Stimulated activated naive CD8-positive, alpha-beta T cell treated with anti-CD3 and anti-CD28 coated beads, Interleukin-15, Interleukin-2, amounts not matched to agents 100 ng/mL and 50 ng/mL, for 24 hours (primary cell): ENCODE measurements around the gene SLC16A10.
"Not testable (repeated sequence)": the region's sequence is repeated elsewhere in the genome, so short reads cannot be mapped to it uniquely, and the experiment has no call there.

ENCODE experiments used
- H3K27ac Mint-ChIP-seq: one replicate; pipeline ENCODE4 v1.8.0; 2021; ENCODE audit warnings: mild to moderate bottlenecking, mixed read lengths
- H3K27me3 Mint-ChIP-seq: one replicate; pipeline ENCODE4 v1.8.0; 2021; ENCODE audit warnings: mixed read lengths
- H3K36me3 Mint-ChIP-seq: one replicate; pipeline ENCODE4 v1.8.0; 2021; ENCODE audit warnings: low read depth, mixed read lengths
- H3K4me1 Mint-ChIP-seq: one replicate; pipeline ENCODE4 v1.8.0; 2021; ENCODE audit warnings: low read depth, mixed read lengths
- H3K4me3 Mint-ChIP-seq: one replicate; pipeline ENCODE4 v1.8.0; 2021; ENCODE audit warnings: mild to moderate bottlenecking, mixed read lengths
- H3K9me3 Mint-ChIP-seq: one replicate; pipeline ENCODE4 v1.8.0; 2021; ENCODE audit warnings: mixed read lengths

The SLC16A10 gene

GRCh38 chr6:111222341-111222740 lies 135.0 kb downstream of the SLC16A10 start:
- peaks cover 11% of the 10 kb centered on the region for H3K4me1 Mint-ChIP-seq
- H3K27ac Mint-ChIP-seq, result peak overlapping the region; percentile 21
- H3K4me3 Mint-ChIP-seq, result no peak overlapping the region
- H3K27me3 Mint-ChIP-seq, result no peaks in the 10 kb centered on the region
- no peaks in the 10 kb centered on the region for H3K9me3 Mint-ChIP-seq
- no peaks in the 10 kb centered on the region for H3K36me3 Mint-ChIP-seq

- H3K27me3 Mint-ChIP-seq, result no peaks in the 10 kb centered on the region
- no peak overlapping the region for H3K27ac Mint-ChIP-seq
- no peaks in the 10 kb centered on the region for H3K4me1 Mint-ChIP-seq
- no peaks in the 10 kb centered on the region for H3K36me3 Mint-ChIP-seq
- no peaks in the 10 kb centered on the region for H3K9me3 Mint-ChIP-seq
- no peak overlapping the region for H3K4me3 Mint-ChIP-seq
Measured at GRCh38 chr6:111228094-111228493, 140.8 kb downstream of the SLC16A10 start.

GRCh38 chr6:111230351-111231089 lies 143.2 kb downstream of the SLC16A10 start:
- Mint-ChIP-seq H3K9me3 (no peaks in the 10 kb centered on the region), H3K27me3 (no peaks in the 10 kb centered on the region), H3K36me3 (no peaks in the 10 kb centered on the region), H3K4me3 (no peak overlapping the region), H3K4me1 (no peaks in the 10 kb centered on the region), H3K27ac (no peak overlapping the region)

GRCh38 chr6:111231090-111231459 lies 143.8 kb downstream of the SLC16A10 start:
- no peaks in the 10 kb centered on the region for H3K9me3 Mint-ChIP-seq

GRCh38 chr6:111237852-111238251 lies 150.5 kb downstream of the SLC16A10 start:
- no peak overlapping the region for H3K4me3 Mint-ChIP-seq
- no peaks in the 10 kb centered on the region for H3K36me3 Mint-ChIP-seq
- no peaks in the 10 kb centered on the region for H3K4me1 Mint-ChIP-seq
- H3K27ac Mint-ChIP-seq, result no peak overlapping the region
- no peaks in the 10 kb centered on the region for H3K27me3 Mint-ChIP-seq
- no peaks in the 10 kb centered on the region for H3K9me3 Mint-ChIP-seq

More at GRCh38 chr6:111231090-111231459, 143.8 kb downstream of the SLC16A10 start:
- Mint-ChIP-seq H3K4me1 (no peaks in the 10 kb centered on the region), H3K27ac (no peak overlapping the region), H3K27me3 (no peaks in the 10 kb centered on the region), H3K4me3 (no peak overlapping the region), H3K36me3 (no peaks in the 10 kb centered on the region)

- no peaks in the 10 kb centered on the region for H3K4me1 Mint-ChIP-seq
- no peaks in the 10 kb centered on the region for H3K36me3 Mint-ChIP-seq
- no peak overlapping the region for H3K4me3 Mint-ChIP-seq
- H3K9me3 Mint-ChIP-seq, result no peaks in the 10 kb centered on the region
- H3K27ac Mint-ChIP-seq, result no peak overlapping the region
- no peaks in the 10 kb centered on the region for H3K27me3 Mint-ChIP-seq
Measured at GRCh38 chr6:111238464-111239119, 151.3 kb downstream of the SLC16A10 start.

- no peaks in the 10 kb centered on the region for H3K27me3 Mint-ChIP-seq
- H3K27ac Mint-ChIP-seq, result no peak overlapping the region
Measured at GRCh38 chr6:111239461-111239860, 152.2 kb downstream of the SLC16A10 start.

GRCh38 chr6:111242452-111242851 lies 155.1 kb downstream of the SLC16A10 start:
- Mint-ChIP-seq H3K27ac (no peak overlapping the region), H3K36me3 (no peaks in the 10 kb centered on the region), H3K4me1 (no peaks in the 10 kb centered on the region), H3K9me3 (no peaks in the 10 kb centered on the region), H3K27me3 (no peaks in the 10 kb centered on the region), H3K4me3 (no peak overlapping the region)

More at GRCh38 chr6:111239461-111239860, 152.2 kb downstream of the SLC16A10 start:
- Mint-ChIP-seq H3K36me3 (no peaks in the 10 kb centered on the region), H3K4me3 (no peak overlapping the region), H3K9me3 (no peaks in the 10 kb centered on the region), H3K4me1 (no peaks in the 10 kb centered on the region)

GRCh38 chr6:111243095-111243494 lies 155.8 kb downstream of the SLC16A10 start:
- H3K36me3 Mint-ChIP-seq, result no peaks in the 10 kb centered on the region
- no peaks in the 10 kb centered on the region for H3K27me3 Mint-ChIP-seq
- no peaks in the 10 kb centered on the region for H3K9me3 Mint-ChIP-seq
- no peaks in the 10 kb centered on the region for H3K4me1 Mint-ChIP-seq
- H3K4me3 Mint-ChIP-seq, result no peak overlapping the region
- no peak overlapping the region for H3K27ac Mint-ChIP-seq

- H3K9me3 Mint-ChIP-seq, result no peaks in the 10 kb centered on the region
- no peaks in the 10 kb centered on the region for H3K36me3 Mint-ChIP-seq
- H3K27ac Mint-ChIP-seq, result no peak overlapping the region
- H3K4me3 Mint-ChIP-seq, result no peak overlapping the region
- H3K4me1 Mint-ChIP-seq, result no peaks in the 10 kb centered on the region
- H3K27me3 Mint-ChIP-seq, result peaks cover 2% of the 10 kb centered on the region
Measured at GRCh38 chr6:111248789-111249188, 161.5 kb downstream of the SLC16A10 start.

- Mint-ChIP-seq H3K4me3 (no peak overlapping the region), H3K4me1 (no peaks in the 10 kb centered on the region), H3K27ac (no peak overlapping the region), H3K27me3 (peaks cover 10% of the 10 kb centered on the region), H3K36me3 (no peaks in the 10 kb centered on the region), H3K9me3 (no peaks in the 10 kb centered on the region)
Measured at GRCh38 chr6:111250791-111251354, 163.6 kb downstream of the SLC16A10 start.

- Mint-ChIP-seq H3K36me3 (no peaks in the 10 kb centered on the region), H3K27ac (no peak overlapping the region), H3K4me1 (no peaks in the 10 kb centered on the region), H3K9me3 (no peaks in the 10 kb centered on the region), H3K4me3 (no peak overlapping the region), H3K27me3 (peaks cover 10% of the 10 kb centered on the region)
Measured at GRCh38 chr6:111252726-111253125, 165.4 kb downstream of the SLC16A10 start.

- H3K4me3 Mint-ChIP-seq, result no peak overlapping the region
- peaks cover 11% of the 10 kb centered on the region for H3K4me1 Mint-ChIP-seq
Measured at GRCh38 chr6:111254004-111254778, 166.9 kb downstream of the SLC16A10 start.

GRCh38 chr6:111254779-111255166 lies 167.5 kb downstream of the SLC16A10 start:
- peaks cover 10% of the 10 kb centered on the region for H3K27me3 Mint-ChIP-seq
- H3K36me3 Mint-ChIP-seq, result no peaks in the 10 kb centered on the region
- H3K4me1 Mint-ChIP-seq, result peaks cover 12% of the 10 kb centered on the region
- H3K27ac Mint-ChIP-seq, result no peak overlapping the region
- H3K9me3 Mint-ChIP-seq, result no peaks in the 10 kb centered on the region
- no peak overlapping the region for H3K4me3 Mint-ChIP-seq

More at GRCh38 chr6:111254004-111254778, 166.9 kb downstream of the SLC16A10 start:
- H3K9me3 Mint-ChIP-seq, result no peaks in the 10 kb centered on the region
- peaks cover 10% of the 10 kb centered on the region for H3K27me3 Mint-ChIP-seq
- no peaks in the 10 kb centered on the region for H3K36me3 Mint-ChIP-seq
- H3K27ac Mint-ChIP-seq, result no peak overlapping the region

GRCh38 chr6:111255838-111256237 lies 168.5 kb downstream of the SLC16A10 start:
- H3K27ac Mint-ChIP-seq, H3K4me3 Mint-ChIP-seq, H3K27me3 Mint-ChIP-seq, H3K9me3 Mint-ChIP-seq, H3K36me3 Mint-ChIP-seq: not testable (repeated sequence)
- peaks cover 22% of the 10 kb centered on the region for H3K4me1 Mint-ChIP-seq
